Measurements from ENCODE around the gene ARHGEF4.

DNA sequence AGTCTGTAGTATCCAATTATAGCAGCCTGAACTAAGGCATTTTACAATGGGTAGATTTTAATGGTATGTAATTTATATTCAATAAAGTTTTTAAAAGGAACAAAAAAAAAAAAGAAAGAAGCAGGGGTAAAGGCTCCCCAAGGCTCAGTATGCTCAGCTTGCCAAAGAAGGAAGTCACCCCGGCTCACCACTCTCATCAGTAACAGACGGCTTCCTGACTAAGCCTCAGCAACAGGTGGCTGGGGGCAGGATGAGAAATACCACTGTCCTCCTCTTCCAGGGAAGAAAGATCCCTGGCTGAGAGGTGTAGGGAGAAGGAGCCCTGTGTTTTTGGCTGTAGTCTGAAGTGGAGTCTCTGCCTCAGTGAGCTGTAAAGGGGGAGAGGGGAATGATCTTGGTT lies 121.2 kb downstream of the ARHGEF4 start:
- TF ChIP-seq CTCF (IDR thresholded peaks at IDR 0.05; ENCODE audit: extremely low read depth in 1 of 2, insufficient read depth in 1 of 2, low read depth in 1 of 2, low read length in 2 of 2) (no peak), EZH2 (IDR thresholded peaks at IDR 0.05; ENCODE audit: borderline replicate concordance, low read depth, low read length, severe bottlenecking) (no peak)

All from endothelial cell of umbilical vein (primary cell).